Measurements from ENCODE around the gene SEMA5A. TPM values are rescaled to one million over a fixed set of nuclear protein-coding genes. Genes with fewer than 3 reads are reported as not detected.

Gene SEMA5A
- total RNA-seq, 1 donor from 2014 or later = 189 TPM

- Mint-ChIP-seq H3K27me3 (ENCODE audit: unreplicated experiment) (no peaks in the 10 kb centered on the region), H3K27ac (ENCODE audit: unreplicated experiment) (no peak overlapping the region), H3K9me3 (ENCODE audit: unreplicated experiment) (no peaks in the 10 kb centered on the region), H3K4me3 (ENCODE audit: unreplicated experiment) (no peak overlapping the region), H3K4me1 (ENCODE audit: unreplicated experiment) (peaks cover 27% of the 10 kb centered on the region), H3K36me3 (ENCODE audit: unreplicated experiment) (peaks cover 13% of the 10 kb centered on the region)
- no peak for TF ChIP-seq CTCF (IDR thresholded peaks at IDR 0.05)
- DNase-seq (ENCODE audit: extremely low spot score, unreplicated experiment) = no peak
Measured at GRCh38 chr5:9464478-9464877, 81.4 kb downstream of the SEMA5A start.

- no peaks in the 10 kb centered on the region for H3K9me3 Mint-ChIP-seq (ENCODE audit: unreplicated experiment)
- H3K36me3 Mint-ChIP-seq (ENCODE audit: unreplicated experiment) = peaks cover 16% of the 10 kb centered on the region
- no peaks in the 10 kb centered on the region for H3K27me3 Mint-ChIP-seq (ENCODE audit: unreplicated experiment)
- no peak overlapping the region for H3K27ac Mint-ChIP-seq (ENCODE audit: unreplicated experiment)
- no peak overlapping the region for H3K4me3 Mint-ChIP-seq (ENCODE audit: unreplicated experiment)
- no peak for DNase-seq (ENCODE audit: extremely low spot score, unreplicated experiment)
- H3K4me1 Mint-ChIP-seq (ENCODE audit: unreplicated experiment) = peaks cover 19% of the 10 kb centered on the region
- TF ChIP-seq CTCF (IDR thresholded peaks at IDR 0.05) = no peak
Measured at GRCh38 chr5:9462109-9462508, 83.8 kb downstream of the SEMA5A start.

GRCh38 chr5:9460885-9461645 is 84.8 kb downstream of the SEMA5A start:
- Mint-ChIP-seq H3K4me1 (ENCODE audit: unreplicated experiment) (peaks cover 20% of the 10 kb centered on the region), H3K27ac (ENCODE audit: unreplicated experiment) (no peak overlapping the region), H3K4me3 (ENCODE audit: unreplicated experiment) (no peak overlapping the region), H3K27me3 (ENCODE audit: unreplicated experiment) (no peaks in the 10 kb centered on the region), H3K9me3 (ENCODE audit: unreplicated experiment) (no peaks in the 10 kb centered on the region), H3K36me3 (ENCODE audit: unreplicated experiment) (peaks cover 16% of the 10 kb centered on the region)
- no peak for TF ChIP-seq CTCF (IDR thresholded peaks at IDR 0.05)
- DNase-seq (ENCODE audit: extremely low spot score, unreplicated experiment) = no peak

GRCh38 chr5:9456435-9457042 is 89.3 kb downstream of the SEMA5A start:
- no peaks in the 10 kb centered on the region for H3K27me3 Mint-ChIP-seq (ENCODE audit: unreplicated experiment)
- no peak for DNase-seq (ENCODE audit: extremely low spot score, unreplicated experiment)
- H3K36me3 Mint-ChIP-seq (ENCODE audit: unreplicated experiment) = peaks cover 26% of the 10 kb centered on the region
- H3K4me3 Mint-ChIP-seq (ENCODE audit: unreplicated experiment) = no peak overlapping the region
- H3K9me3 Mint-ChIP-seq (ENCODE audit: unreplicated experiment) = no peaks in the 10 kb centered on the region
- peak overlapping the region; percentile 73 for H3K27ac Mint-ChIP-seq (ENCODE audit: unreplicated experiment)
- TF ChIP-seq CTCF (IDR thresholded peaks at IDR 0.05) = no peak
- peaks cover 39% of the 10 kb centered on the region for H3K4me1 Mint-ChIP-seq (ENCODE audit: unreplicated experiment)

GRCh38 chr5:9455826-9456434 is 89.9 kb downstream of the SEMA5A start:
- Mint-ChIP-seq H3K27me3 (ENCODE audit: unreplicated experiment) (no peaks in the 10 kb centered on the region), H3K4me1 (ENCODE audit: unreplicated experiment) (peaks cover 39% of the 10 kb centered on the region), H3K27ac (ENCODE audit: unreplicated experiment) (peak overlapping the region; percentile 73), H3K36me3 (ENCODE audit: unreplicated experiment) (peaks cover 31% of the 10 kb centered on the region), H3K4me3 (ENCODE audit: unreplicated experiment) (peak overlapping the region; percentile 9), H3K9me3 (ENCODE audit: unreplicated experiment) (no peaks in the 10 kb centered on the region)
- TF ChIP-seq CTCF (IDR thresholded peaks at IDR 0.05) = no peak
- no peak for DNase-seq (ENCODE audit: extremely low spot score, unreplicated experiment)
